T-helper 2 cell (primary cell): ENCODE results near the gene SECTM1.

Source experiments
- DNase-seq, 5 experiments: peaks; one replicate each; pipeline versions ENCODE4 v3.0.0 to v3.0.0-alpha.2; 2012 to 2022

Gene SECTM1

DNA sequence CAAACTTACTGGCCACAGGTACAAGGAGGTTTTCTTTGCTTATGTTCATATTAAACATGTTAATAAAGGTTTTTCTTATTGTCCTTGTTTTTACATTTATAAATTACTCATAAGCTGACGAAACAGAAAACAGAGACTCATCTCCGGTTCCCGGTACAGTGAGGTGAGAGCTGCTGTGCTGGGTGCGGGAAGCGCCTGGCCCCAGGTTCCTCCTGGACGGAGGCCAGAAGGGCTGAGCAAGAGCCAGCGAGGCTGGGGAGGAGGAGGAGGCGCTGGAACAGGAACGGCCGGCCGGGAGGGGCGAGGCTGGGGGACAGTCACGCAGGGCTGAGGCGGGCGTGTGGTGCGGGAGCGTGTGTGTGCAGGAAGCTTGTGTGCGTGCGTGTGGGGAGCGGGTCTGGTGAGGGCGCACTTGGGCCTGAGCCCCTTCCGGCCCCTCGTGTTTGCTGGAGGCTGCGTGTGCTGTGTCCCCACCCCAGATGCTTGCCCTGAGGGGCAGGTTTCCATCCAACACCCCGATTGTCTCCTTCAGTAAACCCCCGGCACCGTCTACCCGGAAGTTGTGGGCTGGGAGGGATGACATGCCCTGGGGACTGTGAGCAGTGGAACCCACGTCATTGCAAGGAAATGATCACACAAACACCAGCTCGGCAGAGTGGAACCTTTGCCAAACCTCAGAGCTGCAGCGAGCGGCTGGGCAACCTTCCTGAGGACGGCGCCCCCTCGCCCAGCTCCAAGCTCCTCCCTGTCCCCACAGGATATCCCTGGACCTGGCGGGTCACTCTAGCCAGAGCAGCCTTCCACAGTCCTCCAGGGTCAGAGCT, 35.6 kb downstream of the SECTM1 start:
- DNase-seq: peak; percentile 67 to 99 (median 91)

DNA sequence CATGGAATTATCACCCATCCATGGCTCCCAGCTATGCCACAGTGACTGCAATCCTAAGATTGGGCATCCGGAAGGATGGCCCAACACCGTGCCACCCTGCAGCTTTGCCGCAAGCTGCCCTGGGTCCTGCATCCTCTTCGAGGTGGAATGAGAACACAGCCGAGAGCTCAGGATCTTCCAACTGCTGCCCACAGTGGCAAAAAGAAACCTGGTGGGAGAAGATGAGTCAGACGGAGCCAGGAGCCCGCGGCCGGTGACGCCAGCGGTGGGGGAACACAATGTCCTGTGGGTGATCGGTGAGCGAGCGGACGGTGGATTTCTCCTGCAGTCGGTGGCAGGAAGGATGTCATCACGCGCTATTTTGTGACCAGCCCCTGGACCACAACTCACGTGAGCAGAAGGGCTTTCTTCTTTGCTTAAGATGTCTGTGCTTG, 36.3 kb downstream of the SECTM1 start:
- DNase-seq: peak; percentile 51 to 95 (median 76)

DNA sequence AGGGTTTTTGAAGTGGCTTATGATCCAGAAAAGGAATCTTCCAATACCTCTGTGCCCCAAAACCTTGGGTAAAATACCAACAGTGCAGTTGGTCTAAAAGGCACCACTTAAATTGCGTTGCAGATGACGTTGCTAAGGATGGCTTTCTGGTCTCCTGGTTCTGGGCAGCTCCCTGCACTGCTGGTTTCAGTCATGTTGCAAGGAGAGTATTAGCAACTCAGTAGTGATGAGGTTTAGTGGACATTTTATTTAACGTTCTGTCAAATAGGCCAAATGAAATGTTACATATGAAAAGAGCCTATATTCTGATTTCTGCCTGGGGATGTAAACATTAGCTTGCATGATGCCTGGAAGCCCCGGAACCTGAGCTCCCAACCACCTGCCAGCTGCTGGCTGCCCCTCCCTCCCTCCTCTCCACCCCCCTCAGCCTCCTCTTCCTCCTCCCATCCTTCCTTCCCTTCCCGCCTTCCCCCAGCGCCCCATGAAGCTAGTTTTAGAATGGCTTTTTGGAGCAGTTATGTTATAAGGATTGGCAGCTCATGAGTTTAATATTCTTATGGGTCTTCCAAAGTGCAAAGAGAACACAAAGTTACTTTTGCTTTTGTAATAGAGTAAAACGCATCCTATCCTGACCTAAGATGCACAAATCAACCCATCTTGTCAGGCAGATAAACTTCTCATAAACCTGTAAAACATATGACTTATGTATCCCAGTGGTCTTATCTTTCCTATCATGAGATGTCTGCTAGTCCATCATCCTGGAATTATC, 36.9 kb downstream of the SECTM1 start:
- no peak for DNase-seq

DNA sequence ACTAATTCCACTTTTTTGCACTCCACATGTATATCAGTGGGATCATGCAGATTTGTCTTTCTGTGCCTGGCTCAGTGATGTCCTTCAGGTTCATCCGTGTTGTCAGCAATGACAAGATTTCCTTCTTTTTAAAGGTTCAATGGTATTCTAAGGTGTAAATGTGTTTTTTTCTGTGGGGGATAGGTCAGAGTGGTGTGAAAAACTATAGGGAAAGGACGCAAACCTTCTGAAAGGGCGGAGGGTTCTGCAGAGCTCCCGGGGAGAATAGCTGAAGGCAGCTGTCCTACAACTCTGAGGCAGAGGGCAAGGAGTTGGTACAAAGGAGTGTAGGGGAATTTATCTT, 38.1 kb downstream of the SECTM1 start:
- DNase-seq: no peak

DNA sequence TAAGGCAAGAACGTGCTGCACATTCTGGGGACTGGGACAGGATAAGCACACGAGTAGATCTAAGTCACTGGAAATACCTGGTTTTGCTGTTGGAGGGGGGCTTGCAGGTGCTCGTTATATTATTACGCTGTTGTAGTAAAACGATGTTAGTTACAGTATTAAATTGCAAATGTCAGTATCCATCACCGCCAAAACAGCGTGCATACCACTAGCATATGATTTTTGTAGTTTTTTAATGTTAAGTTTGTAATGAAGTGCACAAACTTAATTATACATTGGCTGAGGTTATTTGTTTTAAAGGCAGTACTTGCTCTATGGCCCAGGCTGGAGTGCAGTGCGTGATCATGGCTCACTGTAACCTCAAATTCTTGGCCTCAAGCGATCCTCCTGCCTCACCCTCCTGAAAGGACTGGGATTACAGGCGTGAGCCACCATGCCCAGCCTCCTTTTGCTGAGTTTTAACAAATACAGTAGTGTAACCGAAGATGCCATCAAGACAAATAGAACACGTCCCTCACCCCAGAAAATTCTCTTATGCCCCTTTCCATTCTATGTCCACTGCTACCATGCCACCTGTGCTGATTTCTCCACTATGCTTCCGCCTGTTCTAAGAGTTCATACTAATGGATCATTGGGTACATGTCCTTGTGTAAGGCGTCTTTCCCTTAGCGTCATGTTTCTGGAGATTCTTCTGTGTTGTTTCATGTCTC, 39.3 kb downstream of the SECTM1 start:
- no peak for DNase-seq

DNA sequence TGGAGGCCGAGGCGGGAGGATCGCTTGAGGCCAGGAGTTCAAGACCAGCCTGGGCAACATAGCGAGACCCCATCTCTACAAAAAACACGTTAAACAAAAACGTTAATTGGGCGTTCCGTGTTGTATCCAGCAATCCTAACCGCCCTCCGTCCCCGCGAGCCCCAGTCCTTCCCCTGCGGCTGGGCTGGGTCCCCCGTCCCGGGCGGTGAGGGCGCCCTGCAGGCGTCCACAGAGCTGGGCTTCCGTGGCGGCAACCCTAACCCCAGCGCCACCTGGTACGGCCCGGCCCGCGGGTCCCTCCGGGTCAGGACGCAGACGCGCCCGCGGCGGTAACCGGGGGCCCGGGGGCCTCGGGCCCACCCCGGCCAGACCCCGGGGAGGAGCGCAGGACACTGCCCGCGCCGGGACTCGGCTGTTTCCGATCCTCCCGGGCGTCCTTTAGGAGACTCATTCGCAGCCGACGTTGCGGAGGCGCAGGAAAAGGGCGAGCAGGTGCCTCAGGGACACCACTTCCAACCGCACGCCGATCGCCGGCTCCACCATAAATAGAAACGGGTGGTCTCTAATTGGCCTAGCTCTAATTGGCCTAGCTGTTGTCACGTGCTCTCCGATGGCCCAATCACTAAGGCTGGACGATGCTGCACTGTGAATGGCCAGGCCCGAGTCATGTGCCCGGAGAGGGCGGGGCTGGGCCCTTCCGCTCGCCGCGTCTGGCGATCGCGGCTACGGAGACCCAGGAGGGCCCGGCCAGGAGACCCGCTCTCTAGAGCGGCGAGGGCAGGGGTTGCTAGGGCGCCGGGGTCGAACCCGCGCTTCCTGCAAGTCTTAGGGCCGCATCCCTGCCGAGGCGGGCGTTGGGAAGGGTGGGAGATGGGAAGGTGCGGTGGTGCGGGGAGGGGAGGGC, 41.1 kb downstream of the SECTM1 start:
- peak; percentile 75 to 99 (median 86) for DNase-seq

DNA sequence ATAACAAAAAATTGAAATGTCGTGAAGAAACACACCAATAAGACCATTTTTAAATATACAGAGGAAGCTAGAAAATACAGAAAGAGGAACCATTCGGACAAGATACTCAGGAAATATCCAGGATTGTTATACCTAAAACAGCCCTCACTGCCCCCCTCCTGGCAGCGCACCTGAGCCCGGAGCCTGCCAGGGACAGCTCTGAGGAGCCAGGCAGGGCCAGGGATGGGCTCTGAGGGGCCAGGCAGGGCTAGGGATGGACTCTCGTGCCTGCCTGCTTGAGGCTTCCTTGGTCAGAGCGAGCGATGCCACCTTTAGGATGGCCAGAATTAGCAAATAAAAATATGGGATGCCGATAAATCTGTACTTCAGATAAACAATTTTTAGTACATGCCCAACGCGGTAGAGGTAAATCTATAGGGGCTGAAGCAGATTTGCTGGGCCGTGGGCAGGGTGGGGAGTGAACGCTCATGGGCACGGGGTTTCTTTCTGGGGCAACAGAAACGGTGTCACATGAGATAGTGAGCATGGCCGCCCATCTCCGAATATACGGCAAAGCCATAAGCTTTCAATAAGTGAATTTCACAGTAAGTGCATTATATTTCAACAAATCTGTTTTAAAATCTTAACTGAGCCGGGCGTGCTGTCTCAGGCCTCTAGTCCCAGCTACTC, 41.9 kb downstream of the SECTM1 start:
- DNase-seq: no peak

DNA sequence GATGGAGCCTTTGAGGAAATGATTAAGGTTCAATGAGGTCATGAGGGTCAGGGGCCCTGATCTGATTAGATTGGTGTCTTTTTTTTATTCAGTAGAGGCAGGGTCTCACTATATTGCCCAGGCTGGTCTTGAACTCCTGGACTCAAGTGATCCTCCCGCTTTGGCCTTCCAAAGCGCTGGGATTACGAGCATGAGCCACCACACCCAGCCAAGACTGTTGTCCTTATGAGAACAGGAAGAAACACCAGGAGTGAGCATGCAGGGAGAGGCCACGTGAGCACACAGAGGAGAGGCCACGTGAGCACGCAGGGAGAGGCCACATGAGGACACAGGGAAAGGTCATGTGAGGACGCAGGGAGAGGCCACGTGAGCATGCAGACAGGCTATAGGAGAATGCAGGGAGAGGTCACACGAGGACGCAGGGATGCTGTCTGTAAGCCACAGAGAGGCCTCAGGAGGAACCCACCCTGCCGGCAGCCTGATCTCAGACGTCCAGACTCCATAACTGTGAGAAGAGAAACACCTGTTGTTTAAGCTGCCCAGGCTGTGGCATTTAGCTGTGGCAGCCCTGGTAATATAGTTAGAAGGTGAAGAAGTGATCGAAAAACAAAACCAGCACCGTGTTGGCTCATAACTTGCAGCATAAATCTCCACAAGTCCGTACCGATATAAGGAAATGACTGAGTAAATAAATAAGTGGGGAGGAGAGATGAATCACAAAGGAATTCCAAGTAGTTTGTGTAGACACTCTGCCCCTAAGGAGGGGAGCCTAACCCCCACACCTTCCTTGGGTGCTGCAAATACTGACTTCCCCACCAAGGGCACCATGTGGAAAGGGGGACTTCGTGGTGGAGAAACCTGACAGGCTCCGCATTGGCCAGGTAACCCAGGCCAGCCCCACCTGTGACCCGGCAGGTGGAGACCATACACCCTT, 45.4 kb downstream of the SECTM1 start:
- DNase-seq: no peak

DNA sequence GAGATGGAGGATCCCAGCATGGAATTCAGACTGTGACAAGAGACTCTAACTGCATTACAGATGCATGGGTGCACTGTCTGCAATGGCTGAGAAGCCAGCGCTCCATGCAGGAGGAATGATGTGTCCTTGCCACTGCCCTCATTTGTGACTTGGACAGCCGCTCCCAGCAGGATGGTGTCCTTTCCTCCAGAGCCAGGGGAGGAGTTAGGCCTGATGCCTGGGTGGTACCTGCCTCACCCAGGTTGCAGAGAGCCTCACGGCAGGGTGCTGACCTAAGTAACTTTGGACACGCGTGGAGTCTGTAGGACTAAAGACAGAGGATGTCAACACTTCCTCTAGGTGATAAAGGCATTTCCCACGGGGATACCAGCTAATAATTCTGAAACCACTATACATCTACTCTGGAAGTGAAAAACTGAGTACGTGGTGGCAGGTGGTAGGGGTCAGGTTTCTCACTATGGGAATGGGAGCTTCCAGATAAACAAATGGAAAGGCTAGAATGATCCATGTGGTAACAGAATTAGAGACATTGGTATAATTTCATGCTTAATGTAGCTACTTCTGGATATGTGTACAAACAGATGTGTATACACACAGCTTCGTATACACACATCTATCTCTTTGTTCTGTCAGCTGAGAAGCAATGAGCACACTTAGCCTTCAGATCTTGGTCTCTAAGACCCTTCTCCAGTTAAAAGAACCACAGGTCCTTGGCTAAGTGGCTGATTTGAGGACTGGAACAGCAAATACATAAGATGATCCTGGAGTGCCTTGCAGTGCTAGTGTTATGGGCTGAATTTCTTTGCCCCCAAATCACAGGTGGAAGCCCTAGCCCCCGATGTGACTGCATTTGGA, 46.3 kb downstream of the SECTM1 start:
- DNase-seq: no peak

DNA sequence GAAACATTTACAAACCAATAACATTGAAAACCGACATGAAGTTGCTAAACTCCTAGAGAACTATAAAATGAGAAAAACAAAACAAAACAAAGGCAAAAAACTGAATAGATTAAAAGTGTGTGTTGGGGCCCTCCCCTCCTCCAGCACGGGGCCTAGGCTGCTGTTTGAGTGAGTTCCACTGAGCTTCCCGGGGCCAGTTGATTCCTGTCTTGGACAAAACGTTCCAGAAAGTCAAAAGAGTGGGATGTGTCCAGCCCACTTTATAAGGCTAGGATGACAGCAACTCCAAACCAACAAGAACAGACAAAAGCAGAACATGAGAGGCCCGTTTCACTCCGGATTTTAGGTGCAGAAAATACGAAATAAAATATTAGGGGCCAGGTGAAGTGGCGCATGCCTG, 48.4 kb downstream of the SECTM1 start:
- DNase-seq: no peak

DNA sequence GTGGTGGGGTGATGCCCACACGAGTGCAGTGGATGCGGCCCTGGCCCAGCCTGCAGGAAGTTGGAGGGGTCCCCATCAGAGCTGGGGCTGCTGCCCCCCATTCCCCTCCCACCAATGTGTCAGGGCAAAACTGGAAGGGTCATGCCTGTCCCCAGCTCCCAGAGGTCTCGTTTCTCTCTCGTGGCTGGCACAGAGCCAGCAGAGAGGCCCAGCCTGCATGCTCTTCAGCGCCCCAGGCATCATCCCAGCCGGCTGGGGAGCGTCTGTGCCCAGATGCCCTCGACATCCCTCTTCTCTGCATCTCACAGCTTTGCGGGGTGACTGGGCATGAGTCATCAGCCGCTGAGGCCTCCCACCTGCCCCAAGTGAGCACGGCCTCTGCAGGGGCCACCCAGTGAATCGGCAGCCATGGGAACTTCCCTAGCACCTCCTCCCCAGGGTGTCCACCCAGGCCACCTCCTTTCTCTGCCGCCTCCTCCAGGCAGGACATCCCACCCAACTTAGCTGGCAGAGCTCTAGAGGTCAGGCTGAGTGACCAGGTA, 50.3 kb downstream of the SECTM1 start:
- peak in 1 of 5 experiments; percentile 43 for DNase-seq

DNA sequence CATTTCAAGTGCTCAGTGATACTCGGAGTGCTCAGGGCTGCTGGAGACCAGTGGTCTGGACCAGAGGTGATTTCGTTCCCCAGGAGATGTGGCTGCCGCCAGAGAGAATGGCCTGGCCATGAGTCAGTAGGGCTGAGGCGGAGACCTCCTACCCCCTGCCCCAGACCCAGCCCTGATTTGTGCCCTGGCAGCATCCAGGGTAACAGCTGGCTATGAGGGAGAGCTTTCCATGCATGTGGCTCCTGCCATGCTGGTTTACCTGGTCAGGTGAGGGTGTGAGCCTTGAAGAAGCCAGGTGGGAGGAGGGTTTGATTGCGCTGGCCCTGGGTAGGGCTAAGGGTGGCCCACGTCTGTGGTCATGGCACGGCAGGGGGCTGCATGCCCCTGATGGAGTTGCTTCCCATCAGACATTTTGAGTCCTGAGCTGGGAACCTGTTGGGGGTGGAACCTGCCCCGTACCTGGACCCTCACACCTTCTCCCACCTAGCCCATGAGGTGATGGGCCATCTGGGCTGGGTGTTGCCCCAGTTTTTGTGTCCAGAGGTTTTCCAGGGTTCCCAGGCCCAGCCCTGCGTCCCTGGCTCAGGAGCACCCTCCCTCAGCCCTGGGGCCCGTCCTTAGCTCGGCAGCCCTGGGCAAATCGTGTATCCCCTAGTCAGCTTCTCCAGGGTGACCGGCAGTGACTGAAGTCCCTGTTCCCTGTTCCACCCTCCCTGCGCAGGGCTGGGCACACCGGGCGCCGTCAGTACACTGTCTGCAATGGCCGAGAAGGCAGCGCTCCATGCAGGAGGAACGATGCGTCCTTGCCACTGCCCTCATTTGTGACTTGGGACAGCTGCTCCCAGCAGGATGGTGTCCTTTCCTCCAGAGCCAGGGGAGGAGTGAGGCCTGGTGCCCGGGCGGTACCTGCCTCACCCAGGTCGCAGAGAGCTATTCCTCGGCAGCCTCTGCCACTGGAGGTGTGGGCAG, 51.0 kb downstream of the SECTM1 start:
- DNase-seq: no peak

DNA sequence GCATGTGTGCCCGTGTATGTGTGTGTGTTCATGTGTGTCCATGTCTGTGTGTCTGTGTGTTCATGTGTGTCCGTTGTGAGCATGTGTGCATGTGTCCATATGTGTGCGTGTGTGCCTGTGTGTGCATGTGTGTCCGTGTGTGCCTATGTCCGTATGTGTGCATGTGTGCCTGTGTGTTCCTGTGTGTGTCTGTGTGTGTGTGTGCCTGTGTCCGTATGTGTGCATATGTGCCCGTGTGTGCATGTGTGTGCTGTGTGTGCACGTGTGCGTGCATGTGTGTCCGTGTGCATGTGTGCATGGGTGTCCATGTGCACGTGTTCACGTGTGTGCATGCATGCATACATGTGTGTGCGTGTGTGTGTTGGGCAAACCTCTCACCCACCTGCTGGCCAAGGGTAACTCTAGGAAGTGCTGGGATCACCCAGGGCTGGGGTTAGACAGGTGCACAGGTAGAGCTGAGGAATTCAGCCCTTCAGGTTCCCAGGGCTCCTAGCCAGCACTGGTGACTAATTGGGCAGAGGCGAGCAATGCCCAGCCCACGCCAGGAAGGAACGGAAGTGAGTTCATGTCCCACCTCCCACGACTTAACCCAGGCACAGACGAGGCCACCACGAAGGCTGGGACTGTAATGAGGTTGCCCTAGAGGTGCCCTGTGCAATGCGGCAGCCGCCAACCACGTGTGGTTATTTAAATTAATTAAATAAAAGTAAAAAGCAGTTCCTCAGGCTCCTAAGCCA, 51.9 kb downstream of the SECTM1 start:
- DNase-seq: peak in 1 of 5 experiments; percentile 56

DNA sequence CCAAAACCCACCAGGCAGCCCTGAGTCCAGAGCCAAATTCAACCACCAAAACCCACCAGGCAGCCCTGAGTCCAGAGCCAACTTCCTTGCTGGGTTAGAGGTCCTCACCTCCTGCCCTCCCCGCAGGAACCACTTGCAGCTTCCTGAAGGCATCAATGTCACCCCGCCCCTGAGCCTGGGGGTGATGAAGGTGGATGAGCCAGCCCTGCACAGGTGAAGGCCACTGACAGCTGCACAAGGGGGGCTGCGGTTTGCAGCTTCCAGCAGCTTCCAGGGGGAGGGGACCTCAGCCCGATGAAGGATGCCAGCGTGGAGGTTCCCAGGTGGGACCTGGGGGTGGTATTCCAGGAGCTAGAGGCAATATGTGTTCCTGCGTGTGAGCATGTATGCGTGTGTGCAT, 52.5 kb downstream of the SECTM1 start:
- DNase-seq: no peak

DNA sequence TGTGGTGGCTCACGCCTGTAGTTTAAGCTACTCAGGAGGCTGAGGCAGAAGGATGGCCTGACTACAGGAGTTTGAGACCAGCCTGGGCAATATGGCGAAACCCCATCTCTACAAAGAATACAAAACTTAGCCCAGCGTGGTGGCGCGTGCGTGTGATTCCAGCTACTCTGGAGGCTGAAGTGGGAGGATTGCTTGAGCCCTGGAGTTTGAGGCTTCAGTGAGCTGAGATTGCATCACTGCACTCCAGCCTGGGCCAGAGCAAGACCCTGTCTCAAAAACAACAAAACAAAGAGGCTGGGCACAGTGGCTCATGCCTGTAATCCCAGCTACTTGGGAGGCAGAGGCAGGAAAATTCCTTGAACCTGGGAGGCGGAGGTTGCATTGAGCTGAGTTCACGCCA, 53.0 kb downstream of the SECTM1 start:
- no peak for DNase-seq

DNA sequence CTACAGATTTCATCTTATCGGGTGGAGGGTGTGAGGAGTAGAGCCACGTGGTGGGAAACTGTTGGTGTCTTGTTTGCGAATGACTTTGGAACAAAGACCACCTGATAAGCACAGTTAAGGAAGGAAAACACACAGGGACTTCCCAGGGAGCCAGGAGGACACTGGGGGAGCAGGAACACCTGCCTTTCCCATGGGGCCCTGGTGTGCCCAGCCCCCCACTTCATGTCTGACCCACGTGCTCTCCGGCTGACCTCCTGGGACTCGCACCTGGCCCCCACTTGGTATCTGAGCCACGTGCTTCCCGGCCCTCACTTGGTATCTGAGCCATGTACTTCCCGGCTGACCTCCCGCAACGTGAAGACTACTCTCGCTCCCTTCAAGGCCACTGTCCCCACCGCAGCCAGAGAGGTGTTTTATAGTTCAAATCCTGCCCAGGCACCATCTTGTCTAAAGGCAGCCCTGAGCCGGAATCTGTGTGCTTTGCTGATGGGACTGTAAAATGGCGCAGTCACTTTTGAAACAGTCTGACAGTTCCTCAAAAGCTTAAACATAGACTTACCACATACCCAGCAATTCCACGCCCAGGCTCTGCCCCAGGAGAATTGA, 54.7 kb downstream of the SECTM1 start:
- DNase-seq: no peak

DNA sequence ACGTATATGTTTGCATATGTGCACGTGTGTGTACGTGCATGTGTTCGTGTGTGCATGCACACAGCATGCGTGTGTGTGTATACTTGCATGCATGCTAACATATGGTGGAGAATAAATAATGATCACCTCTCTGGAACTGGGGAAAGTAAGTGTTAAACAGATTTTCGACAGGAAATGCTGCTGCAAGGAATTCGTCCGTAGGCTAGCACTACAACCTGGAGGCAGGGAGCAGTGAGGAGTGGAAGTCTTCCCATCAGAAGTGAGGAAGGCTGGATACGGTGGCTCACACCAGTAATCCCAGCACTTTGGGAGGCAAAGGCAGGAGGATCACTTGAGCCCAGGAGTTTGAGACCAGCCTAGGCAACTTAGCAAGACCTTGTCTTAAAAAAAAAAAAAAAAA, 55.3 kb downstream of the SECTM1 start:
- no peak for DNase-seq
